Astrocyte of the cerebellum (primary cell): ENCODE data around the gene HBS1L.

ENCODE experiments used
- DNase-seq: peaks from one replicate; pipeline ENCODE4 v3.0.0-alpha.2; 2011; ENCODE audit warnings: low read depth
- H3K4me3 ChIP-seq: 2 replicates; pipeline ENCODE4 v1.5.1; 2011; ENCODE audit warnings: mild to moderate bottlenecking, low read depth, low read length, moderate library complexity
- CTCF ChIP-seq: IDR thresholded peaks from 2 replicates; pipeline ENCODE4 v1.5.1; 2012; ENCODE audit warnings: low read length, low read depth, moderate library complexity, mild to moderate bottlenecking; ENCODE audit errors: missing control alignments
- in situ Hi-C: cut with HindIII; loops from 2 replicates; pipeline ENCODE4 v1.10.0; 2017; ENCODE audit warnings: low sequenced_read_pairs

The HBS1L gene

GRCh38 chr6:134911547-134911946 is 143.1 kb downstream of the HBS1L start:
- no peak for TF ChIP-seq CTCF
- DNase-seq: peak; percentile 47
- in situ Hi-C loops: no loop called here

GRCh38 chr6:134910593-134910935 is 144.1 kb downstream of the HBS1L start:
- no peak for TF ChIP-seq CTCF
- no peak overlapping the region for H3K4me3 ChIP-seq
- in situ Hi-C loops: no loop called here
- no peak for DNase-seq

More at GRCh38 chr6:134911547-134911946, 143.1 kb downstream of the HBS1L start:
- H3K4me3 ChIP-seq: no peak overlapping the region
